Measurements from ENCODE around the gene KIF14. TPM values are rescaled to one million over a fixed set of nuclear protein-coding genes. Genes with fewer than 3 reads are reported as not detected.

KIF14 gene
- total and polyA plus RNA-seq, 8 donors: 0.71 to 13.7 (median 6.1) TPM

GRCh38 chr1:200602632-200603031 lies 17.9 kb downstream of the KIF14 start:
- Histone ChIP-seq H3K4me1 (no peaks in the 10 kb centered on the region), H3K27me3 (no peaks in the 10 kb centered on the region), H3K36me3 (peaks cover 0 to 4% of the 10 kb centered on the region in 2 donors), H3K27ac (no peak overlapping the region), H3K4me3 (no peak overlapping the region), H3K9me3 (no peaks in the 10 kb centered on the region)
- DNase-seq (no peak), ATAC-seq (no peak)
- TF ChIP-seq, protein P1, sequence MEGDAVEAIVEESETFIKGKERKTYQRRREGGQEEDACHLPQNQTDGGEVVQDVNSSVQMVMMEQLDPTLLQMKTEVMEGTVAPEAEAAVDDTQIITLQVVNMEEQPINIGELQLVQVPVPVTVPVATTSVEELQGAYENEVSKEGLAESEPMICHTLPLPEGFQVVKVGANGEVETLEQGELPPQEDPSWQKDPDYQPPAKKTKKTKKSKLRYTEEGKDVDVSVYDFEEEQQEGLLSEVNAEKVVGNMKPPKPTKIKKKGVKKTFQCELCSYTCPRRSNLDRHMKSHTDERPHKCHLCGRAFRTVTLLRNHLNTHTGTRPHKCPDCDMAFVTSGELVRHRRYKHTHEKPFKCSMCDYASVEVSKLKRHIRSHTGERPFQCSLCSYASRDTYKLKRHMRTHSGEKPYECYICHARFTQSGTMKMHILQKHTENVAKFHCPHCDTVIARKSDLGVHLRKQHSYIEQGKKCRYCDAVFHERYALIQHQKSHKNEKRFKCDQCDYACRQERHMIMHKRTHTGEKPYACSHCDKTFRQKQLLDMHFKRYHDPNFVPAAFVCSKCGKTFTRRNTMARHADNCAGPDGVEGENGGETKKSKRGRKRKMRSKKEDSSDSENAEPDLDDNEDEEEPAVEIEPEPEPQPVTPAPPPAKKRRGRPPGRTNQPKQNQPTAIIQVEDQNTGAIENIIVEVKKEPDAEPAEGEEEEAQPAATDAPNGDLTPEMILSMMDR (IDR thresholded peaks at IDR 0.05): no peak
- intact Hi-C loops (cut with DNase I): no loop called here

DNA sequence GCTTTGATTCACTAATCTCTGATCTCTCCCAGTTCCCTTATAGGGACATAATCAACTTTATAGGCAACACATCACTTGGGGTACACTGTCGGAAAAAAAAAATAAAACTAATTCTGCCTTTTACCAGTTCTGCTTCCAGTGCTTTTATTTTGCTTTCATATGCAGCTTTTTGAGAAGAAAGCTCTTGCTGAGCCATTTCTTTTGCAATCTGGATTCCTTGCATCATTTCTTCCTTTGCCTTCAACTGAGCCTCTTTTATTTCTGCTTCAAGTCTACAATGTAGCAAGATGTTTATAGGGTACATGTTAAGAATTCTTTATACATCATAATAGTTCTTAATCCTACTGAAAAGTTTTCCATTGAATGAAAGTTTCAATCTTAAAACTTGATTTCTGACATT lies 30.6 kb downstream of the KIF14 start:
- ATAC-seq (no peak), DNase-seq (no peak)
- no peaks in the 10 kb centered on the region for H3K27me3 ChIP-seq
- TF ChIP-seq, protein P1 (IDR thresholded peaks at IDR 0.05): no peak
- H3K27ac ChIP-seq: peak overlapping the region in 1 of 2 donors; percentile 81
- no peaks in the 10 kb centered on the region for H3K9me3 ChIP-seq
- H3K4me1 ChIP-seq: peaks cover 0 to 2% of the 10 kb centered on the region in 2 donors
- intact Hi-C loops (cut with DNase I): no loop called here
- no peak overlapping the region for H3K4me3 ChIP-seq
- H3K36me3 ChIP-seq: no peaks in the 10 kb centered on the region

GRCh38 chr1:200588698-200589097 lies 31.9 kb downstream of the KIF14 start:
- intact Hi-C loops (cut with DNase I): no loop called here
- no peaks in the 10 kb centered on the region for H3K36me3 ChIP-seq
- DNase-seq: peak in 1 of 4 donors; percentile 10
- TF ChIP-seq, protein P1 (IDR thresholded peaks at IDR 0.05): no peak
- peaks cover 0 to 2% of the 10 kb centered on the region in 2 donors for H3K4me1 ChIP-seq
- no peaks in the 10 kb centered on the region for H3K27me3 ChIP-seq
- ATAC-seq: peak; percentile 80
- no peak overlapping the region for H3K4me3 ChIP-seq
- H3K27ac ChIP-seq: peak overlapping the region in 1 of 2 donors; percentile 81
- no peaks in the 10 kb centered on the region for H3K9me3 ChIP-seq

GRCh38 chr1:200564319-200564718 lies 56.2 kb downstream of the KIF14 start:
- Histone ChIP-seq H3K27ac (no peak overlapping the region), H3K36me3 (no peaks in the 10 kb centered on the region), H3K4me1 (no peaks in the 10 kb centered on the region), H3K27me3 (no peaks in the 10 kb centered on the region), H3K4me3 (no peak overlapping the region), H3K9me3 (no peaks in the 10 kb centered on the region)
- intact Hi-C loops (cut with DNase I): no loop called here
- ATAC-seq: no peak
- no peak for DNase-seq
- TF ChIP-seq, protein P1 (IDR thresholded peaks at IDR 0.05): no peak

- DNase-seq: no peak
- intact Hi-C loops (cut with DNase I): no loop called here
- H3K9me3 ChIP-seq: no peaks in the 10 kb centered on the region
- H3K36me3 ChIP-seq: no peaks in the 10 kb centered on the region
- H3K4me3 ChIP-seq: no peak overlapping the region
- no peak overlapping the region for H3K27ac ChIP-seq
- ATAC-seq: no peak
- H3K27me3 ChIP-seq: no peaks in the 10 kb centered on the region
- H3K4me1 ChIP-seq: no peaks in the 10 kb centered on the region
- TF ChIP-seq, protein P1 (IDR thresholded peaks at IDR 0.05): no peak
Observed at GRCh38 chr1:200561856-200562214, 58.7 kb downstream of the KIF14 start.

All from left lung (tissue), 10 donors.